Thyroid gland (tissue), 4 donors: ENCODE results near the gene CYP1A1.

ENCODE experiments used
- POLR2A ChIP-seq, 2 donors: fragments of 450-650 bp; IDR thresholded peaks; one replicate each; pipeline ENCODE4 v1.6.1; 2017; ENCODE audit warnings: antibody characterized with exemption in 2 of 2, mild to moderate bottlenecking in 2 of 2, moderate library complexity in 1 of 2
- TF ChIP-seq, protein P1 (sequence below), 6 experiments: fragments of 200-600 bp in 3 of 6; fragments of 450-650 bp in 3 of 6; sonication (generic) in 3 of 6; IDR thresholded peaks; one replicate each; pipeline ENCODE4 v1.5.1; 2016 to 2019; ENCODE audit warnings: antibody characterized with exemption in 6 of 6, mild to moderate bottlenecking in 2 of 6, inconsistent platforms in 1 of 6, moderate library complexity in 1 of 6

DNA sequence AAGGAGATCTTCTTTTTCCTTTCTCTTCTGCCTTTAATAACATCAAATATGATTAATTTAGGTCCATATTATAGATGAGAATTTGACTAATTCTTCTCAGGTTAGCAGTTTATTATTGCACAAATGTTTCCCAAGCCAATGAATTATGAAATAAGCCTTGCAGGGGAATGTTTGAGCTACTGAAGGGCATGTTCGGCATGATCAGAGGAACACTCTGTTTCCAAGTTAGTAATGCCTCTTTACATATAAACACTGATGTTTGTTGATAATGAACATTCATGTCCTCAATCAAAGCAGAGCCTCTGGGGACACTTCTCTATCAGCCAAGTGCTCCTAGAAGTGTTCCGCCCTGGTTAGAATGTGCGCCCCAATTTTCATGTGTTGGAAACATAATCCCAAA is 10.0 kb upstream of the CYP1A1 start:
- TF ChIP-seq, protein P1, sequence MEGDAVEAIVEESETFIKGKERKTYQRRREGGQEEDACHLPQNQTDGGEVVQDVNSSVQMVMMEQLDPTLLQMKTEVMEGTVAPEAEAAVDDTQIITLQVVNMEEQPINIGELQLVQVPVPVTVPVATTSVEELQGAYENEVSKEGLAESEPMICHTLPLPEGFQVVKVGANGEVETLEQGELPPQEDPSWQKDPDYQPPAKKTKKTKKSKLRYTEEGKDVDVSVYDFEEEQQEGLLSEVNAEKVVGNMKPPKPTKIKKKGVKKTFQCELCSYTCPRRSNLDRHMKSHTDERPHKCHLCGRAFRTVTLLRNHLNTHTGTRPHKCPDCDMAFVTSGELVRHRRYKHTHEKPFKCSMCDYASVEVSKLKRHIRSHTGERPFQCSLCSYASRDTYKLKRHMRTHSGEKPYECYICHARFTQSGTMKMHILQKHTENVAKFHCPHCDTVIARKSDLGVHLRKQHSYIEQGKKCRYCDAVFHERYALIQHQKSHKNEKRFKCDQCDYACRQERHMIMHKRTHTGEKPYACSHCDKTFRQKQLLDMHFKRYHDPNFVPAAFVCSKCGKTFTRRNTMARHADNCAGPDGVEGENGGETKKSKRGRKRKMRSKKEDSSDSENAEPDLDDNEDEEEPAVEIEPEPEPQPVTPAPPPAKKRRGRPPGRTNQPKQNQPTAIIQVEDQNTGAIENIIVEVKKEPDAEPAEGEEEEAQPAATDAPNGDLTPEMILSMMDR (IDR thresholded peaks at IDR 0.05): no peak
- no peak for TF ChIP-seq POLR2A (IDR thresholded peaks at IDR 0.05)
